ENCODE data around the gene STIM1.

Gene STIM1

DNA sequence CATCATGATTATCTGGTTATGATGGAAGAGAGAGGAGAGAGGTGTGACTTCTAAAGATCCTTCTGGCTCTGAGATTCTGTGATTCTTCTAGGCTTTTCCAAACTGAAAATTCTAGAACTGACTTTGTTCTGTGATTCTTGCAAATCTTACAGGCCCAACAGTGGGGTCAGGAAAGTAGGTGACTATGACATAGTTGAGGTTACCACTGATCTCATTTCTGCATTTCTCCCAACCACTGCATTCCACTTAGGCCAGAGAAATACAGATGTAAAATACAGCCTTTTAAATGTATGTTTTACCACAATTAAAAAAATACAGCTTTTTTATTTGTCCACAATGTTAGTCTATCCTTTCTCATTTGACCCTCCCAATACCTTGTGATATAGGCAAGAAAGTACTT, 83.7 kb downstream of the STIM1 start:
- H2AFZ ChIP-seq (ENCODE audit: low read depth, low read length, severe bottlenecking) = no peak overlapping the region
- H3F3A ChIP-seq (ENCODE audit: insufficient read depth) = no peaks in the 10 kb centered on the region
- H3K9ac ChIP-seq (ENCODE audit: low read length) = no peak overlapping the region
- no peaks in the 10 kb centered on the region for H4K20me1 ChIP-seq (ENCODE audit: low read depth, low read length)
- no peaks in the 10 kb centered on the region for H3K36me3 ChIP-seq (ENCODE audit: low read length)
- TF ChIP-seq EZH2phosphoT487 (conservative IDR thresholded peaks at IDR 0.05; ENCODE audit: low read length) = no peak
- TF ChIP-seq, protein P1, sequence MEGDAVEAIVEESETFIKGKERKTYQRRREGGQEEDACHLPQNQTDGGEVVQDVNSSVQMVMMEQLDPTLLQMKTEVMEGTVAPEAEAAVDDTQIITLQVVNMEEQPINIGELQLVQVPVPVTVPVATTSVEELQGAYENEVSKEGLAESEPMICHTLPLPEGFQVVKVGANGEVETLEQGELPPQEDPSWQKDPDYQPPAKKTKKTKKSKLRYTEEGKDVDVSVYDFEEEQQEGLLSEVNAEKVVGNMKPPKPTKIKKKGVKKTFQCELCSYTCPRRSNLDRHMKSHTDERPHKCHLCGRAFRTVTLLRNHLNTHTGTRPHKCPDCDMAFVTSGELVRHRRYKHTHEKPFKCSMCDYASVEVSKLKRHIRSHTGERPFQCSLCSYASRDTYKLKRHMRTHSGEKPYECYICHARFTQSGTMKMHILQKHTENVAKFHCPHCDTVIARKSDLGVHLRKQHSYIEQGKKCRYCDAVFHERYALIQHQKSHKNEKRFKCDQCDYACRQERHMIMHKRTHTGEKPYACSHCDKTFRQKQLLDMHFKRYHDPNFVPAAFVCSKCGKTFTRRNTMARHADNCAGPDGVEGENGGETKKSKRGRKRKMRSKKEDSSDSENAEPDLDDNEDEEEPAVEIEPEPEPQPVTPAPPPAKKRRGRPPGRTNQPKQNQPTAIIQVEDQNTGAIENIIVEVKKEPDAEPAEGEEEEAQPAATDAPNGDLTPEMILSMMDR (IDR thresholded peaks at IDR 0.05; ENCODE audit: insufficient read depth, low read length, poor library complexity, severe bottlenecking) = no peak
- H3K4me2 ChIP-seq (ENCODE audit: low read depth, low read length, poor library complexity, severe bottlenecking) = no peak overlapping the region
- H3K9me3 ChIP-seq (ENCODE audit: insufficient read depth, low read length) = no peaks in the 10 kb centered on the region
- H3K27me3 ChIP-seq (ENCODE audit: low read length) = no peaks in the 10 kb centered on the region
- no peaks in the 10 kb centered on the region for H3K79me2 ChIP-seq (ENCODE audit: insufficient read depth, low read length)
- no peaks in the 10 kb centered on the region for H3K9me2 ChIP-seq (replicated peaks; ENCODE audit: insufficient read depth, low read length)
- no peak overlapping the region for H3K4me3 ChIP-seq (ENCODE audit: insufficient read depth, low read length, poor library complexity, severe bottlenecking)
- no peak overlapping the region for H3K27ac ChIP-seq (ENCODE audit: low read depth, low read length)

DNA sequence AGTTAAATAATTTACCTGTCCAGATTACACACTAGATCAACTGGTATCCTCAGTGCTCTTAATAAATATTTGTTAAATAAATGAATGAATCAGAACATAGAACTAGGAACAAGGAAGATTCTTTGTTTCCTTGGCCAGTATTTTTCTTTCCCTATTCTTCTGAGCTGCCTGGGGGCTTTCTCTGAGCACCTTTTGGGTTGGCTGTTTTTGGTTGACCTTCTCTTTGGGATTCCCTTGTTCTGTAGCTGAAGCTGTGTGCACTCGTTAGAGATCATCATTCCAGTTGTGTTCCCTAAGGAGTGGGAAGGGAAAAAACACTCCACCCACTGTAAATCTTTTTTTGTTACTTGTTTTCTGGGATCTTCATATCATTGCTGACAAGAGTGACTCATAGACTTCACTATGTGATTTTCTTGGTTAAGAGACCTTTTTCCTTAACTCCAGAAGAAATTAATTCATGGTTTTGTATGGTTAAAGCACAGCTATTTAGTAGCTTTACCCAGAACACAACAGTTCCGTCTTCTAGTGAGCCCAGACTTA, 84.3 kb downstream of the STIM1 start:
- no peaks in the 10 kb centered on the region for H3K27me3 ChIP-seq (ENCODE audit: low read length)
- H2AFZ ChIP-seq (ENCODE audit: low read depth, low read length, severe bottlenecking) = no peak overlapping the region
- H3K27ac ChIP-seq (ENCODE audit: low read depth, low read length) = no peak overlapping the region
- no peaks in the 10 kb centered on the region for H3K9me3 ChIP-seq (ENCODE audit: insufficient read depth, low read length)
- H3K9ac ChIP-seq (ENCODE audit: low read length) = no peak overlapping the region
- H3K36me3 ChIP-seq (ENCODE audit: low read length) = no peaks in the 10 kb centered on the region
- H3F3A ChIP-seq (ENCODE audit: insufficient read depth) = no peaks in the 10 kb centered on the region
- no peaks in the 10 kb centered on the region for H3K79me2 ChIP-seq (ENCODE audit: insufficient read depth, low read length)
- no peak overlapping the region for H3K4me2 ChIP-seq (ENCODE audit: low read depth, low read length, poor library complexity, severe bottlenecking)
- TF ChIP-seq EZH2phosphoT487 (conservative IDR thresholded peaks at IDR 0.05; ENCODE audit: low read length) = no peak
- TF ChIP-seq, protein P1 (IDR thresholded peaks at IDR 0.05; ENCODE audit: insufficient read depth, low read length, poor library complexity, severe bottlenecking) = no peak
- no peaks in the 10 kb centered on the region for H3K9me2 ChIP-seq (replicated peaks; ENCODE audit: insufficient read depth, low read length)
- H4K20me1 ChIP-seq (ENCODE audit: low read depth, low read length) = no peaks in the 10 kb centered on the region
- no peak overlapping the region for H3K4me3 ChIP-seq (ENCODE audit: insufficient read depth, low read length, poor library complexity, severe bottlenecking)

DNA sequence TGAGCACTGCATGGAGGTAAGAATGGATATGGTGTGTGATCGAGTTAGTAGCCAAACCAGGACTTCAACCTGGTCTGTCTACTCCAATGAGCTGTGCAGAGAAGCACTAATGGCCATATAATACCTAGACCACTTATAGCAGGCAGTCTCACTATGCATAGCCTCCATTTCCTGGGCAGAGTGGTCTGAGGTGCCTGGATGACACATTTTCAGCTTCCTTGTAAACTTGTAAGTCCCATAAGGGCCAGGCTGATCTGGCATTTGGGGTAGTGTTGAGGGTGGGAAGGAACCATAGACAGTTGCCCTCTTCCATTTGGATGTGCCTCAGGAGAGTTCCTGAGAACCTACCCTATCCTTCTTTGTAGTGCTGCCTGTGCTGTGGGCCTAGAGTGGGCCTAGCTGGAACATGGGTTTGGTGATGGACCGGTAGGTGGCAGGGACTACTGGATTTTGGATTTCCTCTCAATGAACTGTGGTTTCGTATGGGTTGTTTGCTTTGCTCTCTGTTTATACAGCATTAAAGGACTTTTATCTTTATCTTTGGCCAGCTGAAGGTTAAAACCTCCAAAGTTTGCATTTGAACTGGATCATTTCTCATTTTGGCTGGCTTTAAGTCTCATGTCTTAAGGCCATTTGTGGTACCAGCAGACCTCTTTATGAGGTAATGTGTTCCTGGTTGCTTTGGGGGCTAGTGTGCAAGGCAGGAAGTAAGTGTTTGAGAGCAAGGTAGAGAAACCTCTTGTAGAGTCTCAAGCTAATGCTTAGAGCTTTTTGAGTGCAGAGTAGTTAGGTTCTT, 86.9 kb downstream of the STIM1 start:
- Histone ChIP-seq H4K20me1 (ENCODE audit: low read depth, low read length) (no peaks in the 10 kb centered on the region), H3K79me2 (ENCODE audit: insufficient read depth, low read length) (no peaks in the 10 kb centered on the region)

More for the DNA sequence above, 86.9 kb downstream of the STIM1 start:
- Histone ChIP-seq H3K36me3 (ENCODE audit: low read length) (no peaks in the 10 kb centered on the region), H3K9me2 (replicated peaks; ENCODE audit: insufficient read depth, low read length) (no peaks in the 10 kb centered on the region), H3F3A (ENCODE audit: insufficient read depth) (no peaks in the 10 kb centered on the region), H3K4me3 (ENCODE audit: insufficient read depth, low read length, poor library complexity, severe bottlenecking) (no peak overlapping the region), H3K27ac (ENCODE audit: low read depth, low read length) (no peak overlapping the region), H2AFZ (ENCODE audit: low read depth, low read length, severe bottlenecking) (no peak overlapping the region), H3K27me3 (ENCODE audit: low read length) (no peaks in the 10 kb centered on the region), H3K9me3 (ENCODE audit: insufficient read depth, low read length) (no peaks in the 10 kb centered on the region), H3K4me2 (ENCODE audit: low read depth, low read length, poor library complexity, severe bottlenecking) (no peak overlapping the region), H3K9ac (ENCODE audit: low read length) (no peak overlapping the region)
- no peak for TF ChIP-seq EZH2phosphoT487 (conservative IDR thresholded peaks at IDR 0.05; ENCODE audit: low read length)
- TF ChIP-seq, protein P1 (IDR thresholded peaks at IDR 0.05; ENCODE audit: insufficient read depth, low read length, poor library complexity, severe bottlenecking) = no peak

All from SU-DHL-6 (cell line).